Stimulated activated CD4-positive, alpha-beta T cell treated with anti-CD3 and anti-CD28 coated beads, Interleukin-2, amount 100 ng/mL, for 4 hours (primary cell): ENCODE data around the gene C16orf89.
"Not testable (repeated sequence)": the region's sequence is repeated elsewhere in the genome, so short reads cannot be mapped to it uniquely, and the experiment has no call there.

Source experiments
- DNase-seq: peaks from one replicate; pipeline ENCODE4 v3.0.0-alpha.2; 2020; ENCODE audit warnings: low read depth

Gene C16orf89

GRCh38 chr16:5084802-5085201 lies 19.0 kb upstream of the C16orf89 start:
- peak; percentile 9 for DNase-seq

- not testable (repeated sequence) for DNase-seq
These were observed 18.5 kb upstream of the C16orf89 start for GRCh38 chr16:5084099-5084731.

- not testable (repeated sequence) for DNase-seq
These were observed 17.9 kb upstream of the C16orf89 start for GRCh38 chr16:5083646-5084045.

DNA sequence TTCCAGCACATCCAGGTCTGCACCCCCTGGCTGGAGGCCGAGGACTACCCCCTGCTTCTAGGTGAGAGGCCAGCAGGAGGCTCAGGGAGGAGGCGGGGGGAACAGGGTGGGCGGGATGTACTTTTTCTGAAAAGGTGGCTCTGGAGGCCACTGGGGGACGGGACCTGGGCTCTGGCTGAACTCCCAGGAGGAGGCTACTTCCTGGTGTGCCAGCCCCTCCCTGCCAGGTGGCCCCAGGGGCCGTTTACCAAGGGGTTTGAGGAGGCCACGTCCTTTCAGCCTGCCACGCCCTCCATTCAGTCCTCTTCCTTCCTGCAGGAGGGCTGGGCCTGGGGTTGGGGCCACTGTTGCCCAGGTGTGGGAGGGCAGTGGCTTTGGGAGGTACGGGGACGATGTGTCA lies 15.2 kb upstream of the C16orf89 start:
- not testable (repeated sequence) for DNase-seq

- DNase-seq: not testable (repeated sequence)
These were observed 14.7 kb upstream of the C16orf89 start for GRCh38 chr16:5080461-5080860.

DNA sequence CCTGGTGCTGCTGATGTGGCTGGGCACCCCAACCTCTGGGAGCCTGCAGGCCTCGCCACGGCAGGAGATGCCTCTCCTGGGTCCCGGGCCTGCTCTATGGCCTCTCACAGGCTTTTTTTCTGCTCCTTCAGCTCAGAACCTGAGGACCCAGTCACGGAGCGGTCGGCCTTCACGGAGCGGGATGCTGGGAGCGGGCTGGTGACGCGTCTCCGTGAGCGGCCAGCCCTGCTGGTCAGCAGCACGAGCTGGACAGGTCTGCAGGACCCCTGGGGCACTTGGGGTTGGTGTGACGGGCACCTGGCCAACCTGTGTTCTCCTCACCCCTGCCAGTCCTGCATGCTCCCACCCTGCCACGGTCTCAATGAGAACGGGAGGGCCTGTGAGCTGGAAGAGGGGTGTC lies 12.9 kb upstream of the C16orf89 start:
- no peak for DNase-seq

GRCh38 chr16:5077304-5077703 lies 11.5 kb upstream of the C16orf89 start:
- no peak for DNase-seq

- no peak for DNase-seq
These were observed 9.9 kb upstream of the C16orf89 start for GRCh38 chr16:5075637-5076036.

DNA sequence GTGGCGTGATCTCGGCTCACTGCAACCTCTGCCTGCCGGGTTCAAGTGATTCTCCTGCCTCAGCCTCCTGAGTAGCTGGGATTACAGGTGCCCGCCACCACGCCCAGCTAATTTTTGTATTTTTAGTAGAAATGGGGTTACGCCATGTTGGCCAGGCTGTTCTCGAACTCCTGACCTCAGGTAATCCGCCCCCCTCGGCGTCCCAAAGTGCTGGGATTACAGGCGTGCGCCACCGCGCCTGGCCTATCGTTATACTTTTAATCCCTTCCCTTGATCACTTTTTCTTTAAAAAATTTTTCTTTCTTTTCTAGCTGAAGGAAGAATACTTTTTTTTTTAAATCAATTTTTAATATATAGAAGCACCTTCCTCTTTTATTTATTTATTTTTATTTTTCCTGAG lies 8.0 kb upstream of the C16orf89 start:
- DNase-seq: not testable (repeated sequence)

- no peak for DNase-seq
These were observed 7.5 kb upstream of the C16orf89 start for GRCh38 chr16:5073279-5073629.

DNA sequence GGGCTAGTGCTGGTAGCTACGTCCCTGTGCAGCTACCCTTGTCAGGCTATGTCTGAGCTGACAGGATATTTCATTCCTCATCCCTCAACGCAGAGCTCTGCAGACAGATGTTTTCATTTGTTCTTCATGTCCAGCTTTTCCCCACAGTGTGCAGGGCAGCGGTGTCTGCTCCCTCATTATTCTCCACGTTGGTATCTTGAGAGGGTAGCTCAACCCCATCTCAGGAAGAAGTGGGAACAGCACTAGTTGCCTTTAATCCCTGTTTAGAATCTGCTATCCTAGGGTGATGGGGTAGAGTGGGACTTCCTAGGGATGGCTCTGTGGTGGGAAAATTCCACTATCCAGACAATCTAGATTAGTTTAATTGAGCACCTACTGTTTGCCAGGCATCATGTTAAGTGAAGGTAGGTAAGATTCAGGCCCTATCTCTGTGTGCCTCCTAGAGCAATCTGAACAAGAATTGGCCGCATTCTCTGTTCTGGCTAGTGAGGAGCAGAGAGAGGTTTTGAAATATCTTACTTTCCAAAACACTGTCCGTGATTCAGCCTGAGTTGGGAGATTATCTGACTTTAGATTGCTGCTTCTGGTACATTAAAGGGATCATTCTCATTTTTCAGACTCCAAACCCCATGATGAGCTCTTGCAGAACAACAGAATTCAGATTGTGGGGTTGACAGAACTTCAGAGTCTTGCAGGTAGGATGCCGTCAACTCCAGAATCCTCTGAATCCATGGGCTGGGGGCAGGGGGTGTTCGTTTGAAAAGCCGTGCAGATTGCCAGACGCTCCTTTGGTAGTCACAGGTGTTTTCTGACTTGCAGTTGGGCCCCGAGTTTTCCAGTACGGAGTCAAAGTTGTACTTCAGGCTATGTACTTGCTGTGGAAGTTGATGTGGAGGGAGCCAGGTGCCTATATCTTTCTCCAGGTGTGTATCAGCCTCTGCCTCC lies 6.8 kb upstream of the C16orf89 start:
- no peak for DNase-seq

- DNase-seq: peak; percentile 85
These were observed 6.1 kb upstream of the C16orf89 start, which contains the start of gene ALG1 for GRCh38 chr16:5071681-5072333. TSS of gene ALG1 (plus strand) at chr16:5071843. CDS start at chr16:5071850, 7 bp downstream.

- DNase-seq: no peak
These were observed 5.6 kb upstream of the C16orf89 start for GRCh38 chr16:5071341-5071680.

DNA sequence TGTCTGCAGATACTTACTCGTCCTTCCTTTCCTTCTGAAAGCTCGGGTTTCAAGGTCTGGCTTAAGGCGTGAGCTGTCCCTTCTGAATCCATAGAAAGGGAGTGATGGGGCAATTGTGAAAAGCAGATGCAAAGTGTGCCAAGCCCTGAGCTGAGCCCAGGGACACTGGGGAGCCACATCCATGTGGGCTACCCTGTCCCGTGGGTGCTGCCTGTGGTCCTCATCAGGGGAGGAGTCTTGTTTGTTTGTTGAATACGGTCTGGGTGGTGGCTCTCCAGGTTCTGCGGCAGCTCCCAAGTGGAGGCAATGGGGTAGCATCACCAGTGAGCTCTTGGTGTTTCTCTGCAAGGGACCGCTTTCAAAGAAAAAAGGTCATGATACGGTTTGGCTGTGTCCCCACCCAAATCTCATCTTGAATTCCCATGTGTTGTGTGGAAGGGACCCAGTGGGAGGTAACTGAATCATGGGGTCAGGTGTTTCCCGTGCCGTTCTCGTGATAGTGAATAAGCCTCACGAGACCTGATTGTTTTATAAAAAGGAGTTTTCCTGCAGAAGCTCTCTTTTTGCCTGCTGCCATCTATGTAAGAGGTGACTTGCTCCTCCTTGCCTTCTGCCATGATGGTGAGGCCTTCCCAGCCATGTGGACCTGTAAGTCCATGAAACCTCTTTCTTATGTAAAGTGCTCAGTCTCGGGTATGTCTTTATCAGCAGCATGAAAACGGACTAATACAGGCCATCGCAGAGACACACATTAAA lies 4.9 kb upstream of the C16orf89 start:
- no peak for DNase-seq

DNA sequence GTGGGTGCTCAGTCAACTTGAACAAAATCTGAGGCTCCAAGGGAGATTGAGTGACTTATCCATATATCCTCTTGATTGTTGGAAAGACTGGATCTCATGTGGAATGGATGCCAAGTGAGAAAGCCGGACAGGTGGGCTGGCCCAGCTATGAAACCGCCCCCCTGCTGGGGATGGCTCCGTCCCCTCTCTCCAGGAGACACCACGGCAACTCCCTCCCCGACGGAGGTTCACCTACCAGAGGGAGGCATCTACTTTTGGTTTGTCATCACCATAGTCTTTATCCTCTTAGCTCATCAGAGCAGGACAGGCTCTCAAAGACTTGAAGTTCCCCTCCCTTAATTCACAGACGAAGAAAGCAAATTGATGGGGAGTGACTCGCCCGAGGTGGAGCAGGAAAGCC lies 4.1 kb upstream of the C16orf89 start:
- no peak for DNase-seq

- DNase-seq: no peak
These were observed 3.3 kb upstream of the C16orf89 start for GRCh38 chr16:5069048-5069447.

- no peak for DNase-seq
These were observed 755 bp upstream of the C16orf89 start for GRCh38 chr16:5066511-5066910.

DNA sequence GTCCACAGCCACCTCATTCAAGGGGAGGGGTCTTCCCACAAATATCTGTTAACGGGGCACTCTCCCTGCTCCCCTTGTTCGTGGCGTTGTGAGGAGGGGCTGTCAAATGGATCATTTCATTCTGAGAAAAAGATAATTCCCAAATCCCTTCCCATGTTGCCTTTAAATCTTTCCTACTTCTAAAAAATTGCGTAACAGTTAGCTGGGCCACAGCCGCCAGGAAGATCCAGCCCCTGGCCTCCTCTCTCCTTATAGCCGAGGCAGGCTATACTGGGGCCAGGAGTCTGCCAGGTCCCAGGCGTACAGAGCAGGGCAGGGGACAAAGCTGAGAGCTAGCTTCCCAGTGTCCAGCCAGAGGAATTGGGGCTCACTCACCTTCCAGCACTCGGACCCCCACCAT lies 430 bp downstream of the C16orf89 start:
- no peak for DNase-seq

- DNase-seq: no peak
These were observed 841 bp downstream of the C16orf89 start for GRCh38 chr16:5064915-5065314.

DNA sequence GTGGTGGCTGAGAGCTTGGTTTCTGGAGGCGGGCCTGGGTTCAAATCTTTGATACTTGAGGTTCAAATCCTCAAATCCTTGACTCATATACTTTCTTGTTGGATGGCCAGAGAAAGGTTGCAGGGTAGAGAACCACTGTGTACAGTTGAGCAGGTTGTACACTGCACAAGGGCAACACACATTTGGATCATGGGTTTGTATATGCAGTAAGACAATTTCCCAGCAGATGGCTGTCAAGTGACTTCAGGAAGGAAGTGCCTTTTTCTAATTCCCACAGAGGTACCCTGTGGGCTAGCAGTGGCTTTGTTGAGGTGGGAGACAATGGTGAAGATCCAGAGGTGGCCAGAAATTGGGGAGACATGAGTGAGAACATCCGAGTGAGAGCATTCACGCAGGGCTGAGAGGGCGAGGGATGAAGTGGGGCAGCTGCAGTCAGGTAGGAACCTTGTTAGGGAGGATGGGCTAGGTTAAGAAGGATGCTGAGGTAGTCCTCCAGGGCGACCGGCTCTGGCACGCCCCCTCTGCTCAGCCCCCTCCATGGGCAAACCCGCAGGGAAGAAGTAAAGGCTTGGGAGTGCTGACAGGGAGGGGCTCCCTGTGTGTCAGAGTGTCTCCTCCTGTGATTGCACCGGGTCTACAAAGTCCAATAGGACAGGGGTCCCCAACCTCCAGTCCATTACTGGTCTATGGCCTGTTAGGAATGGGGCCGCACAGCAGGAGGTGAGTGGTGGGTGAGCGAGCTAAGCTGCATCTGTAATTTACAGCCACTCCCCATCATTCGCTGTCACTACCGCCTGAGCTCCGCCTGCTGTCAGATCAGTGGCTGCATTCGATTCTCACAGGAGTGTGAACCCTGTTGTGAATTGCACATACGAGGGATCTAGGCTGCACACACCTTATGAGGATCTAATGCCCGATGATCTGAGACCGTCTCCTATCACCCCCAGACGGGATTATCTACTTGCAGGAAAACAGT lies 2.7 kb downstream of the C16orf89 start:
- DNase-seq: no peak

GRCh38 chr16:5062051-5062450 lies 3.7 kb downstream of the C16orf89 start:
- DNase-seq: no peak
